Measurements from ENCODE around the gene JARID2.
"Not testable (repeated sequence)": the region's sequence is repeated elsewhere in the genome, so short reads cannot be mapped to it uniquely, and the experiment has no call there.

Gene JARID2

DNA sequence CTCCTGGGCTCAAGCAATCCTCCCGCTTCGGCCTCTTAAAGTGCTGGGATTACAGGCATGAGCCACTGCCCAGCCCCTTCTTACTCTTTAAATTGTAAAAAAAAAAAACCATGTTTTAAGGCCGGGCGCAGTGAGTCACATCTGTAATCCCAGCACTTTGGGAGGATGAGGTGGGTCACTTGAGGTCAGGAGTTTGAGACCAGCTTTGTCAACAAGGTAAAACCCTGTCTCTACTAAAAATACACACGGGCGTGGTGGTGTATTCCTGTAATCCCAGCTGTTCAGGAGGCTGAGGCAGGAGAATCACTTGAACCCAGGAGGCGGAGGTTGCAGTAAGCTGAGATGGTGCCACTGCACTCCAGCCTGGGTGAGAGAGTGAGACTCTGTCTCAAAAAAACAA is 43.6 kb downstream of the JARID2 start:
- DNase-seq (ENCODE audit: low read depth): not testable (repeated sequence)

GRCh38 chr6:15290067-15290680 is 44.3 kb downstream of the JARID2 start:
- no peak for DNase-seq (ENCODE audit: low read depth)

GRCh38 chr6:15290962-15291704 is 45.3 kb downstream of the JARID2 start:
- no peak for DNase-seq (ENCODE audit: low read depth)

GRCh38 chr6:15292721-15293302 is 46.9 kb downstream of the JARID2 start:
- no peak for DNase-seq (ENCODE audit: low read depth)

- no peak for DNase-seq (ENCODE audit: low read depth)
Measured at GRCh38 chr6:15293674-15294073, 47.8 kb downstream of the JARID2 start.

DNA sequence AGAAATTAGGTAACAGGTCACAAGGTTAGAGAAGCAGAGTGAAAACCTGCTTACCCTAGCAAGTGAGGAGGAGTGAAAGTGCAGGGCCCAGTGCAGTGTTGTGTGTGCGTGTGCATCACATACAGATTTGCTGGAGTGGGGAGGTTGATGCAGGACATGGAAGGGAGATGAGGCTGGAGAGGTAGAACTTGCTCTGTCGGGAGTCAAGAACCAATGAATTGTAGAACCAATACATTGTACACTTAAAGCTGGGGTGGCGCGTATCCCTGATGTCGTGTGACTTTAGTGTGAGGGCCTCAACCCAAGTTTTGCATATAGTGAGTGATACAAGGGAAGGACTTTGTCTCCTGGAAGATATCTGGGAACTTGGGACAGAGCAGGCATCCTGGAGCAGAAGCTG is 48.6 kb downstream of the JARID2 start:
- DNase-seq (ENCODE audit: low read depth): no peak

DNA sequence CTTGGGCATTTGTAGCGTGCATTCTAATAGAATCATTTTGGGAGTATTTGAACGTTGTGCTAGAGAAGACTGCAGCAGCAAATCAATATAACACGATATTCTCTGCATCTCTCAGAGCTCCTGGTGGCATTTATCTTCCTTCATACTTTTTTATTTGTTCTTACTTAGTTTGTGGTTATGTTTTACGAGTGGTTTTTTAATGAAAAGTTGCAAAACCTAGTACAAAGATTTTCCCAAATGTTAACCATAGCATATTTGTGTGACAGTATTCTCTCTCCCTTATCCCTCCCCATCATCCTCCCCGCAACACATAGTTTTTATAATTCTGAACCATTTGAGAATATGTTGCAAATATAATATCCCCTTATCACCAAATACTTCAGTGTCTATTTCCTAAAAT is 50.4 kb downstream of the JARID2 start:
- no peak for DNase-seq (ENCODE audit: low read depth)

DNA sequence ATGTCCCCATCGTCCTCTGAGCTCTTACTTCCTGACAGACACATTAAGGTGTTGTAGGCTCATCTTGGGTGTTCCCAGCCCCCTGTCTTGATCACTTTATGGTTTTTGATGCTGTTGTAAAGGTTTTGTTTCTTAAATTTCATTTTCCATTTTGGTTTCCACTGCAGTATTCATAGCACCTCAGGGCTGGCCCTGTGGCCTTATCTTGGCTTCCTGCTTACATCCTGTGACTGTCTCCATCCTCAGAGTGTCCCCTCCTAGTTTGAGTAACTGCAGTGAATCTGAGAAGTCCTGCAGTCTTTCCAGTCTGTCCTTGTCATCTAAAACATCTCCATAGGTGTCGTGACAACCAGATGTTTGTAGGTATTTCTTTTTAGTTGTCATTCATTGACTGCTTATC is 50.9 kb downstream of the JARID2 start:
- DNase-seq (ENCODE audit: low read depth): no peak

- not testable (repeated sequence) for DNase-seq (ENCODE audit: low read depth)
Measured at GRCh38 chr6:15297167-15297566, 51.3 kb downstream of the JARID2 start.

DNA sequence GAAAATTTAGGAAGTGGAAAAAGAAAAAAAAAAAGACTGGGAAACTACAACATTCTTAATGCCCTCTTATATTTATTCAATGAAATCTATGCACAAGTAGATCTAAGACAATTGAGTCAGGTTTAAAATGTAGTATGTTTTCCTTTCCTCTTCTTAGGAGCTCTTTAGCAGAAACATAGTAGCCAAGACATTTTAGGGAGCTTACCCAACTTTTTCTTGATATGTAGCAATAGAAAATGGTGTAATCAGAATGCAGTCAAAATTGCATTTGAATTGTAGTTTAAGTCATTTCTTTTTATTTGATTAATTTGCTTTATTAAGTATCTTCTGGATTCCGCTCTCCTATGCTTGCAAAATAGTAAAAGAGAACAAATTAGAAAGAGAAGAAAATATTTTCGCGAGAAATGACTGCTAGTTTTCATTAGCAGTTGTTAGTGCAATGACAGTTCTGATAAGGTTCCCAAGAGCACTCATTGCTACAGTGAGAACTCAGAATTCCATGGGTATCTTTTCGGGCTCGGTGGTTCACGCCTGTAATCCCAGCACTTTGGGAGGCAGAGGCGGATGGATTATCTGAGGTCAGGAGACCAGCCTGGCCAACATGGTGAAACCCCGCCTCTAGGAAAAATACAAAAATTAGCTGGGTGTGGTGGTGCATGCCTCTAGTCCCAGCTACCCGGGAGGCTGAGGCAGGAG is 52.2 kb downstream of the JARID2 start:
- DNase-seq (ENCODE audit: low read depth): peak; percentile 60

- no peak for DNase-seq (ENCODE audit: low read depth)
Measured at GRCh38 chr6:15299430-15300131, 53.7 kb downstream of the JARID2 start.

GRCh38 chr6:15301179-15302006 is 55.5 kb downstream of the JARID2 start:
- no peak for DNase-seq (ENCODE audit: low read depth)

DNA sequence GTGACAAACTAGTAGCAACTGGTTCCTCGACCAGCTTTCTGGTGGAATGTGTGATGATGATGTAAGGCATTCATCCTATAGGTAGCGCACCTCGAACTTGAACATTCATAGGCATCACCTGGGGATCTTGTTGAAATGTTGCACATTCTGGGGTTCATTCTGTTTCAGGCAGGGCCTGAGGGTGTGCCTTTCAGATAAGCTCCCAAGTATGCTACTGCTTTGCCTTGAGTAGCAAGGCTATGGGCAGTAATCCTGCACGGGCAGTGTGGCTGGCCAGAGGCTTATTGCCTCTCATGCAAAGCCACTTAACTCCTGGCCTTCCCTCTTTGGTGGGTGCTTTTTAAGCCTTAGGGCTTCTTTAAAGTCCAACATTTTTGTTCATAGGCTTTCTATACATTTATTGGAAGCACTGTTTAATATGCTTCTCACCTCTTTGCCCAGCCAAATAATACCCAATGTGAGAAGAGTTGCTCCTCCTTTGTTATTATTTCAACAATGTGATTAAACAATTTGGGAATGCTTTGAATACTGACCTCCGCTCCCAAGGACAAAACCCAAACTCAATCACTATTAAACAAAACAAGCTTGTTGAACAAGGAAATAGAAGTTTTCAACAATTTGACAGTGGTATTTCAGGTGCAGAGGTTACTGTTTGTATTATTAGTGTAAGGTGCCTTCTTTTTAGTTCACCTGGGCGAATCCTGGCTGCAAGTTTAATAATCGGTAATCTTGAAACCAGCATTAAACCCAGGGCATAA is 57.5 kb downstream of the JARID2 start:
- no peak for DNase-seq (ENCODE audit: low read depth)

DNA sequence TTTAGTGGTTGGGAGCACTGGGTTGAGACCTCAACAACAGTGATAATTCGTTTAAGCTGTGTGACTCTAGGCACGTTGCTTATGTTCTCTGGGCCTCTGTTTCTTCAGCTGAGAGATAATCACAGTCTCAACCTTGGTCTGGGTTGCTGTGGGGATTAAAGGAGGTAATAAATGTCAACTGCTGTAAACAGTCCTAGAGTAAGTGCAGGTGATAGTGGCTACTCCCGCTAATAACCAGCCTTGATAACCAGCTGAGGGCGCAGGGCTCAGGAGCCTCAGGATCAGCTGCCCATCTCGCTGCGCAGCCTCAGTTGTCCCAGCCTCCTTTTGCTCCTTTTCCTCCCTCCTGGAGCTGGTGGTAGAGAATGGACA is 58.0 kb downstream of the JARID2 start:
- DNase-seq (ENCODE audit: low read depth): no peak

DNA sequence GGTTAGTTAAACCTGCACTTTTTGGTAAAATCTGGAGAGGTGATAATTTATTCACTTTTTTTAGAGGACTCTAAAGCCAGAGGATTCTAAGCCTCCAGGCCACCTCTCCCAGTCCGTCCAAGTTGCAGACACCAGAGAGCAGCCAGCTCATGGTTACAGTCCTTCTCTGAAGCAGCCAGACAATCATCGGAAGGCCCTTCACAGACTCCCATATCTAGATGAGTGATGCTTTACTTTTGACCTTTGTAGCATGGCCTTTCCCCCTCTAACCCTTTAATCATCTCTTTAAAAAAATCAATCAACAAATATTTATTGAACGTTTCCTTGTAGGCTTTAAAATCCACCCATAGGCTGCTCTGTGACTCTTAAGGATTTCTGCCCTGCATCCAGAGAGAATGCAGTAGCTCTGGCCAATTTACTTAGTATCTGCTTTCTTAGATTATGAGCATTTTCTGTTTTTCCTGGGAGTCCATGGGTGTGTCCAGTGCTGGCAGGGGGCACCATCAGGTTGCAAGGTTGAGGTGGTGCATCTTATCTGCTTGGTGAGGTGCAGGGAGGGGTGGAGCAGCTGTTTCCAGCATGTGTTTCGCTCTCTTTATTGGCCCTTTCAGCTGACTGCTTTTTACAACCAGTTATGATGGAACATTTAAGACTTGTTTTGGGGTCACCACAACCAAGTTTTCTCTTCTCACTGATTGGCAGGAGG is 58.6 kb downstream of the JARID2 start:
- DNase-seq (ENCODE audit: low read depth): no peak

DNA sequence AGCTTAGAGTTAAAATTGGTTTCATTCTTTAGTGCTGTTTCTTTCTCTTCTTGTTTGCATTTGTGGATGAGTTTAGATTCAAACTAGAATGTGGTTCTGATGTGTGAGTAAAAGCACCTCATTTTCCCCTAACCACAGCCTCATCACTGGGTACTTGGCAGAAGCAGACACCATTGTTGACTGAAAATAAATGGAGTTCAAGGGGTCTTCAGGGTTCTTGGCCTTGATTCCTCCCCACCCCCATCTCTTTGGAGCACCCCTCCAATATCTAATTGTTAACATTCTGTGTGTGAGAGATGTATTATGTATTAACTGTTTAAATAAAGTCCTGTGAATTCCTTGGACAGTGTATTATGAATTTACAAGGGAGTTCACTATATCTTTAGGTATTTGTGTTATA is 59.6 kb downstream of the JARID2 start:
- no peak for DNase-seq (ENCODE audit: low read depth)

- DNase-seq (ENCODE audit: low read depth): no peak
Measured at GRCh38 chr6:15305909-15306308, 60.0 kb downstream of the JARID2 start.

GRCh38 chr6:15308435-15309213 is 62.8 kb downstream of the JARID2 start:
- no peak for DNase-seq (ENCODE audit: low read depth)

DNA sequence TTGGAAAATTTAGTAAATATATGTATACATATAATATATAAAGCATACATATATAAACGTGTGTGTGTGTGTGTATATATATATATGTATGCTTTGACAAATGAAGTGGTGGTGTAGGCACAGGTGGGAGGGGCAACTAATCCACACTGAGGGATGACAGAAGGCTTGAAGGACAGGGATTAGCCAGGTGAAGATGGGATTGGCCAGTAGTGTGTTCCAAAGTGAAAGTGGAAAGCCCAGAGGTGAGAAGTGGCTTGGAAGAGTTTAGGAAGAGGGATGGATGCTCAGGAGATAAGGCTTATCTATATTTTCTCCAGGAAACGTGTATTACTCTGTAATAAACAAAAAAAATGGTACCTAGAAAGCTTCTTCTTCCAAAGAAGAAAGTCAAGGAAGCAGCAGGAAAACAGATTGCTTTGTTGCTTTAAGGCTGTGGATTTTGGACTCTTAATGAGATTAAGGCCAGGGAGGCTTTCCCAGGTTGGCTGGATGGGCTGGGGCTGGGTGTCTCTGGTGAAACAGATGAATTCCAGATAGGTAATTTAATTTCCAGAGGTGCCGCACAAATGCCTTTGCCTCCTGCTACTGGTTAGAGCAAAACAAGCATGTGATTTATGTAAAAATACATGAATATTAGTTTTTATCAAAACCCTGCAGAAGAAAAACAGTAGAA is 63.9 kb downstream of the JARID2 start:
- DNase-seq (ENCODE audit: low read depth): no peak

All from fibroblast of gingiva (primary cell).